Femur (tissue), 1 donor: Measurements from ENCODE around the gene TGFBR1.
A peak's percentile ranks its signal among the peaks of the same experiment; 100 is the strongest.

Experiments
- DNase-seq: peaks from one replicate; pipeline ENCODE4 v3.0.0-alpha.2; 2017

Gene TGFBR1

GRCh38 chr9:99172124-99173091, 67.5 kb downstream of the TGFBR1 start:
- no peak for DNase-seq

- no peak for DNase-seq
These were observed 68.9 kb downstream of the TGFBR1 start for GRCh38 chr9:99173570-99174504.

- DNase-seq = no peak
These were observed 71.7 kb downstream of the TGFBR1 start for GRCh38 chr9:99176527-99177013.

GRCh38 chr9:99177576-99178366, 72.9 kb downstream of the TGFBR1 start:
- no peak for DNase-seq

GRCh38 chr9:99178912-99179872, 74.3 kb downstream of the TGFBR1 start:
- DNase-seq = no peak

GRCh38 chr9:99180199-99180598, 75.3 kb downstream of the TGFBR1 start:
- DNase-seq = no peak

GRCh38 chr9:99180662-99181061, 75.7 kb downstream of the TGFBR1 start:
- DNase-seq = no peak

GRCh38 chr9:99181206-99181605, 76.3 kb downstream of the TGFBR1 start:
- DNase-seq = no peak

- no peak for DNase-seq
These were observed 76.7 kb downstream of the TGFBR1 start for GRCh38 chr9:99181621-99182020.

- DNase-seq = no peak
These were observed 77.4 kb downstream of the TGFBR1 start for GRCh38 chr9:99182356-99182755.

- no peak for DNase-seq
These were observed 78.7 kb downstream of the TGFBR1 start for GRCh38 chr9:99183616-99184015.

- DNase-seq = no peak
These were observed 79.2 kb downstream of the TGFBR1 start for GRCh38 chr9:99184110-99184474.

- DNase-seq = peak; percentile 94
These were observed 79.8 kb downstream of the TGFBR1 start for GRCh38 chr9:99184475-99185347.

- no peak for DNase-seq
These were observed 80.4 kb downstream of the TGFBR1 start for GRCh38 chr9:99185348-99185632.

GRCh38 chr9:99185934-99186333, 81.0 kb downstream of the TGFBR1 start:
- DNase-seq = no peak

GRCh38 chr9:99187311-99187710, 82.4 kb downstream of the TGFBR1 start:
- no peak for DNase-seq

GRCh38 chr9:99189186-99189585, 84.3 kb downstream of the TGFBR1 start:
- DNase-seq = no peak

- no peak for DNase-seq
These were observed 85.1 kb downstream of the TGFBR1 start for GRCh38 chr9:99189887-99190596.

GRCh38 chr9:99190597-99191283, 85.8 kb downstream of the TGFBR1 start:
- no peak for DNase-seq
